ENCODE measurements around the gene ERAL1. TPM values are rescaled to one million over a fixed set of nuclear protein-coding genes. Genes with fewer than 3 reads are reported as not detected.
A peak's percentile ranks its signal among the peaks of the same experiment; 100 is the strongest.

ERAL1 gene
- total RNA-seq, 1 experiment from 2014 or later: 70.1 TPM

DNA sequence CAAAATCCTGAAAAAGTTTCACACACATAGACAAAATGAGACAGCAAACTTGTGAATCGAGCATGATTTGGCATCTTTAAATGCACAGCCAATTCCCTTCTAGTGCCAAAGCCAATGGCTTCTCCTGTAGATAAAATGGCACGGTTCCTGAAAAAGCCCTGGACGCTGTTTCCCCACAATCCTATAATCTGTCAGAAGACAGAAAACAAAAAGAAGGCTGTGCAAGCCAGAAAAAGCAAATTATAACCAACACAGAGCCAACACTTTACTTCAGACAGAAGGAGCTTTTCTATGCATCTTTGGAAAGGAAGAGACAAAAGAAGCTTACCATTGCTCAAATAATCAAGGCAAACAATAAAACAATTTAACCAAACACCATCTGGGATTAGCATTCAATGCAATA lies 36.0 kb upstream of the ERAL1 start:
- Mint-ChIP-seq H3K36me3 (no peaks in the 10 kb centered on the region), H3K27ac (peak overlapping the region; percentile 3; the same call in 1 of the 2 replicates)

DNA sequence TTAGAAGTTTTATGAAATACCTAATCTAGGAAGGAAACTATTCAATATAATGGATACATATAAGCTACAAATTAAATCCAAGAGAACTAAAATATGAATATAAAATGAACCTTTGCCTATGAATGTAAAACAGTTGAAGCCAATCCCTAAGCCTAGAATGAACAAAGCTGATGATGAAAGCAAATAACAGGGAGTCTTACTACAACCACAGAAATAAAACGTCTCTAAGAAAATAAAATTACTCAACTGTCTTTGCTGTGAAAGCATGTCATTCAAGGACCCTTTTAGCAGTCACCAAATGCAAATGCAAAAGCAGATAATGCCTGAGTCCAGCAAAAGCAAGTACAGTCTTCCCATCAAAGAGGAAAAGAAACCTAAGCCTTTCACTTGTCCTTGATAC lies 35.2 kb upstream of the ERAL1 start:
- ATAC-seq (no peak), DNase-seq (ENCODE audit: low spot score) (no peak)
- ChIA-PET POLR2A (no interaction called here), CTCF (no interaction called here)
- Mint-ChIP-seq H3K9me3 (no peaks in the 10 kb centered on the region), H3K36me3 (no peaks in the 10 kb centered on the region), H3K27ac (peak overlapping the region; percentile 79; the same call in 1 of the 2 replicates), H3K4me3 (no peak overlapping the region), H3K27me3 (ENCODE audit: low read depth) (no peaks in the 10 kb centered on the region), H3K4me1 (peaks cover 21% of the 10 kb centered on the region)
- TF ChIP-seq ETV6 (CRISPR knock-in tag; IDR thresholded peaks at IDR 0.05) (no peak), RELA (CRISPR knock-in tag; IDR thresholded peaks at IDR 0.05; ENCODE audit: borderline replicate concordance) (no peak), MYBL2 (CRISPR knock-in tag; IDR thresholded peaks at IDR 0.05) (no peak)
- TF ChIP-seq, protein P1, sequence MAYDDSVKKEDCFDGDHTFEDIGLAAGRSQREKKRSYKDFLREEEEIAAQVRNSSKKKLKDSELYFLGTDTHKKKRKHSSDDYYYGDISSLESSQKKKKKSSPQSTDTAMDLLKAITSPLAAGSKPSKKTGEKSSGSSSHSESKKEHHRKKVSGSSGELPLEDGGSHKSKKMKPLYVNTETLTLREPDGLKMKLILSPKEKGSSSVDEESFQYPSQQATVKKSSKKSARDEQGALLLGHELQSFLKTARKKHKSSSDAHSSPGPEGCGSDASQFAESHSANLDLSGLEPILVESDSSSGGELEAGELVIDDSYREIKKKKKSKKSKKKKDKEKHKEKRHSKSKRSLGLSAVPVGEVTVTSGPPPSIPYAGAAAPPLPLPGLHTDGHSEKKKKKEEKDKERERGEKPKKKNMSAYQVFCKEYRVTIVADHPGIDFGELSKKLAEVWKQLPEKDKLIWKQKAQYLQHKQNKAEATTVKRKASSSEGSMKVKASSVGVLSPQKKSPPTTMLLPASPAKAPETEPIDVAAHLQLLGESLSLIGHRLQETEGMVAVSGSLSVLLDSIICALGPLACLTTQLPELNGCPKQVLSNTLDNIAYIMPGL (CRISPR knock-in tag; IDR thresholded peaks at IDR 0.05): no peak
- TF ChIP-seq, protein P2, sequence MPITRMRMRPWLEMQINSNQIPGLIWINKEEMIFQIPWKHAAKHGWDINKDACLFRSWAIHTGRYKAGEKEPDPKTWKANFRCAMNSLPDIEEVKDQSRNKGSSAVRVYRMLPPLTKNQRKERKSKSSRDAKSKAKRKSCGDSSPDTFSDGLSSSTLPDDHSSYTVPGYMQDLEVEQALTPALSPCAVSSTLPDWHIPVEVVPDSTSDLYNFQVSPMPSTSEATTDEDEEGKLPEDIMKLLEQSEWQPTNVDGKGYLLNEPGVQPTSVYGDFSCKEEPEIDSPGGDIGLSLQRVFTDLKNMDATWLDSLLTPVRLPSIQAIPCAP (CRISPR knock-in tag; IDR thresholded peaks at IDR 0.05): no peak

More for the DNA sequence above, 36.0 kb upstream of the ERAL1 start:
- ATAC-seq (no peak), DNase-seq (ENCODE audit: low spot score) (no peak)
- H3K4me3 Mint-ChIP-seq: no peak overlapping the region
- no peaks in the 10 kb centered on the region for H3K9me3 Mint-ChIP-seq
- no peak for TF ChIP-seq SOX15 (CRISPR knock-in tag; IDR thresholded peaks at IDR 0.05)
- TF ChIP-seq JAZF1 (CRISPR knock-in tag; IDR thresholded peaks at IDR 0.05): no peak
- no peak for TF ChIP-seq GRHL2 (CRISPR knock-in tag; IDR thresholded peaks at IDR 0.05; ENCODE audit: insufficient replicate concordance, severe bottlenecking)
- TF ChIP-seq PRRX2 (CRISPR knock-in tag; IDR thresholded peaks at IDR 0.05): no peak
- no peak for TF ChIP-seq SMAD3 (CRISPR knock-in tag; IDR thresholded peaks at IDR 0.05; ENCODE audit: borderline replicate concordance)
- no peak for TF ChIP-seq NR1H2 (CRISPR knock-in tag; IDR thresholded peaks at IDR 0.05)
- no peak for TF ChIP-seq NR3C1 (CRISPR knock-in tag; conservative IDR thresholded peaks at IDR 0.05; ENCODE audit: low read depth)
- TF ChIP-seq, protein P2 (CRISPR knock-in tag; IDR thresholded peaks at IDR 0.05): no peak
- no peak for TF ChIP-seq TEAD1 (CRISPR knock-in tag; IDR thresholded peaks at IDR 0.05)
- no peak for TF ChIP-seq FOXP1 (CRISPR knock-in tag; IDR thresholded peaks at IDR 0.05; ENCODE audit: borderline replicate concordance)
- no peak for TF ChIP-seq ZNF317 (CRISPR knock-in tag; IDR thresholded peaks at IDR 0.05; ENCODE audit: borderline replicate concordance, low read depth)
- TF ChIP-seq, protein P3, sequence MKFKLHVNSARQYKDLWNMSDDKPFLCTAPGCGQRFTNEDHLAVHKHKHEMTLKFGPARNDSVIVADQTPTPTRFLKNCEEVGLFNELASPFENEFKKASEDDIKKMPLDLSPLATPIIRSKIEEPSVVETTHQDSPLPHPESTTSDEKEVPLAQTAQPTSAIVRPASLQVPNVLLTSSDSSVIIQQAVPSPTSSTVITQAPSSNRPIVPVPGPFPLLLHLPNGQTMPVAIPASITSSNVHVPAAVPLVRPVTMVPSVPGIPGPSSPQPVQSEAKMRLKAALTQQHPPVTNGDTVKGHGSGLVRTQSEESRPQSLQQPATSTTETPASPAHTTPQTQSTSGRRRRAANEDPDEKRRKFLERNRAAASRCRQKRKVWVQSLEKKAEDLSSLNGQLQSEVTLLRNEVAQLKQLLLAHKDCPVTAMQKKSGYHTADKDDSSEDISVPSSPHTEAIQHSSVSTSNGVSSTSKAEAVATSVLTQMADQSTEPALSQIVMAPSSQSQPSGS (CRISPR knock-in tag; IDR thresholded peaks at IDR 0.05; ENCODE audit: borderline replicate concordance, low read depth): no peak
- TF ChIP-seq, protein P4, sequence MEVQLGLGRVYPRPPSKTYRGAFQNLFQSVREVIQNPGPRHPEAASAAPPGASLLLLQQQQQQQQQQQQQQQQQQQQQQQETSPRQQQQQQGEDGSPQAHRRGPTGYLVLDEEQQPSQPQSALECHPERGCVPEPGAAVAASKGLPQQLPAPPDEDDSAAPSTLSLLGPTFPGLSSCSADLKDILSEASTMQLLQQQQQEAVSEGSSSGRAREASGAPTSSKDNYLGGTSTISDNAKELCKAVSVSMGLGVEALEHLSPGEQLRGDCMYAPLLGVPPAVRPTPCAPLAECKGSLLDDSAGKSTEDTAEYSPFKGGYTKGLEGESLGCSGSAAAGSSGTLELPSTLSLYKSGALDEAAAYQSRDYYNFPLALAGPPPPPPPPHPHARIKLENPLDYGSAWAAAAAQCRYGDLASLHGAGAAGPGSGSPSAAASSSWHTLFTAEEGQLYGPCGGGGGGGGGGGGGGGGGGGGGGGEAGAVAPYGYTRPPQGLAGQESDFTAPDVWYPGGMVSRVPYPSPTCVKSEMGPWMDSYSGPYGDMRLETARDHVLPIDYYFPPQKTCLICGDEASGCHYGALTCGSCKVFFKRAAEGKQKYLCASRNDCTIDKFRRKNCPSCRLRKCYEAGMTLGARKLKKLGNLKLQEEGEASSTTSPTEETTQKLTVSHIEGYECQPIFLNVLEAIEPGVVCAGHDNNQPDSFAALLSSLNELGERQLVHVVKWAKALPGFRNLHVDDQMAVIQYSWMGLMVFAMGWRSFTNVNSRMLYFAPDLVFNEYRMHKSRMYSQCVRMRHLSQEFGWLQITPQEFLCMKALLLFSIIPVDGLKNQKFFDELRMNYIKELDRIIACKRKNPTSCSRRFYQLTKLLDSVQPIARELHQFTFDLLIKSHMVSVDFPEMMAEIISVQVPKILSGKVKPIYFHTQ (CRISPR knock-in tag; IDR thresholded peaks at IDR 0.05): no peak
- TF ChIP-seq TP53 (CRISPR knock-in tag; IDR thresholded peaks at IDR 0.05): no peak
- ChIA-PET POLR2A (no interaction called here), CTCF (interaction anchor here (1.2 kb wide), 1 partner anchor 30 kb away, joined by 3 read pairs; no protein-coding TSS in a partner anchor)
- H3K27me3 Mint-ChIP-seq (ENCODE audit: low read depth): no peaks in the 10 kb centered on the region
- H3K4me1 Mint-ChIP-seq: peaks cover 21% of the 10 kb centered on the region

Measured in WTC11 (cell line).